Activated T-cell treated with anti-CD3 and anti-CD28 coated beads for 48 hours (primary cell): Measurements from ENCODE around the gene ATP5F1D.

Experiments
- DNase-seq: peaks from one replicate; pipeline ENCODE4 v3.0.0-alpha.2; 2020; ENCODE audit warnings: low read depth

ATP5F1D gene

GRCh38 chr19:1259206-1259875, 17.8 kb downstream of the ATP5F1D start:
- peak; percentile 68 for DNase-seq

GRCh38 chr19:1259876-1260748, 18.6 kb downstream of the ATP5F1D start:
- DNase-seq = no peak

- peak; percentile 99 for DNase-seq
These were observed 19.4 kb downstream of the ATP5F1D start for GRCh38 chr19:1260749-1261537.

GRCh38 chr19:1261538-1261797, 19.9 kb downstream of the ATP5F1D start:
- DNase-seq = no peak

- no peak for DNase-seq
These were observed 20.5 kb downstream of the ATP5F1D start for GRCh38 chr19:1261798-1262622.

- no peak for DNase-seq
These were observed 21.1 kb downstream of the ATP5F1D start for GRCh38 chr19:1262623-1263123.

GRCh38 chr19:1263188-1263587, 21.6 kb downstream of the ATP5F1D start:
- no peak for DNase-seq

GRCh38 chr19:1264801-1265614, 23.5 kb downstream of the ATP5F1D start:
- DNase-seq = no peak

GRCh38 chr19:1265615-1266128, 24.1 kb downstream of the ATP5F1D start:
- DNase-seq = peak; percentile 52

GRCh38 chr19:1266129-1266915, 24.8 kb downstream of the ATP5F1D start:
- peak; percentile 90 for DNase-seq

GRCh38 chr19:1266916-1267476, 25.4 kb downstream of the ATP5F1D start:
- DNase-seq = peak; percentile 70

GRCh38 chr19:1267477-1268225, 26.1 kb downstream of the ATP5F1D start:
- DNase-seq = no peak

GRCh38 chr19:1268226-1269064, 26.9 kb downstream of the ATP5F1D start:
- no peak for DNase-seq

GRCh38 chr19:1269065-1269477, 27.5 kb downstream of the ATP5F1D start, which contains the start of gene CIRBP:
Gene CIRBP (plus strand): TSS chr19:1269332. CDS start chr19:1270934, 1,602 bp downstream.
- DNase-seq = peak; percentile 99

- peak; percentile 86 for DNase-seq
These were observed 28.1 kb downstream of the ATP5F1D start for GRCh38 chr19:1269478-1270212.

GRCh38 chr19:1270213-1270853, 28.8 kb downstream of the ATP5F1D start:
- DNase-seq = no peak
